NCI-H2107 (cell line): ENCODE measurements around the gene MRPL32.
A peak's percentile ranks its signal among the peaks of the same experiment; 100 is the strongest.
"Not testable (repeated sequence)": the region's sequence is repeated elsewhere in the genome, so short reads cannot be mapped to it uniquely, and the experiment has no call there.

ENCODE experiments used
- DNase-seq: peaks from one replicate; lab custom pipeline; 2025; lab: John Stamatoyannopoulos, UW

MRPL32 gene

DNA sequence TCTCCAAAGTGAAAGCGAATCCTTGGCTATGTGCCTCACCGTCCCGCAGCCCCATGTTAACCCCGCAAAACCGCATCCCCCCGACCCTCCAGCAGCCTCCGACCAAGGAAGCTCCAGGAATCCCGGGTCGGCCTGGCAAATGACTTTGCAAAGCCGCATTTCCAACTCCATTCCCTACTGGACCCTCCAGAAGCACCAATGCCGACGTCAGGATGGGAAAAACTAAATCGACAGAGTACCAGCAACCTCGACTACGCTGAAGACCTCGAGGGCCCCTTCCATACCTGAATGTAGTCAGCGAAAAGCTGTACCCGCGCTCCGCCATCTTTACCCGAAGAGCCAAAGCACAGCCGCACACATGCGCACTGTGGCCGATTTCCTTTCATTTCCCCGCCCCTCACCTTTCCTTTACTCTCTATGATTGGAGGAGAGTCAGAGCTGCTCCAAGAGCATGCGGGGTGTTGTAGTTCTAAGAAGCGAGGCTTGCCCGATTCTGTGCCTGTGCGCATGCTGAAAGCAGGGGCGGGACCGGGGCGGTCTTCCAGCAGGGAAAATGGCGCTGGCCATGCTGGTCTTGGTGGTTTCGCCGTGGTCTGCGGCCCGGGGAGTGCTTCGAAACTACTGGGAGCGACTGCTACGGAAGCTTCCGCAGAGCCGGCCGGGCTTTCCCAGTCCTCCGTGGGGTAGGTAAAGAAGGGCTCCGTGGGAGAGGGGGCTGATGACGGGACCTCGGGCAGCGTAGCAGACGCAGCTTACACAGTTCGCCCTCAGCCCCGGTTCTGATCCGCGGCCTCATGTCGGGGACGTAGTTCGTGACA, at the start of gene MRPL32, which contains the start of gene PSMA2:
TSS of gene MRPL32 (plus strand) at position 543 of the 818 bp plus-strand sequence. CDS start at position 554, 11 bp downstream.
TSS of gene PSMA2 (minus strand) at position 341 of the 818 bp plus-strand sequence. CDS start at position 325, 16 bp downstream.
- peak; percentile 93 for DNase-seq

DNA sequence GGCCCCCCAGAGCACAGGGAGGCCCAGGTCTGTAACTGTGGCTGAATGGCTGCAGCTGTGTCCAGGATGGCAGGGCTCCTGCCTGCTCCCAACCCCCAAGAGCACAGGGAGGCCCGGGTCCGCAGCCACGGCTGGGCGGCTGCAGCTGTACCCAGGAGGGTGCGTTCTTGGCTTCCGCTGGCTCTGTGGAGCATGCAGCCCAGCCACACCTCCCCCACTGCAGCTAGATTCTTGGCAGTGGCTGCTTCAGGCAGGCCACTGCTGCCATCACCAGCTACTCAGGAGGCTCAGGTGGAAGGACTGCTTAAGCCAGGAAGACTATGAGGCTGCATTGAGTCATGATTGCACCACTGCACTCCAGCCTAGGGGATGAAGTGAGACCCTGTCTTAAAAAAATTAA, 48.2 kb upstream of the MRPL32 start:
- DNase-seq, result no peak

GRCh38 chr7:42885183-42885582, 47.0 kb upstream of the MRPL32 start:
- not testable (repeated sequence) for DNase-seq

DNA sequence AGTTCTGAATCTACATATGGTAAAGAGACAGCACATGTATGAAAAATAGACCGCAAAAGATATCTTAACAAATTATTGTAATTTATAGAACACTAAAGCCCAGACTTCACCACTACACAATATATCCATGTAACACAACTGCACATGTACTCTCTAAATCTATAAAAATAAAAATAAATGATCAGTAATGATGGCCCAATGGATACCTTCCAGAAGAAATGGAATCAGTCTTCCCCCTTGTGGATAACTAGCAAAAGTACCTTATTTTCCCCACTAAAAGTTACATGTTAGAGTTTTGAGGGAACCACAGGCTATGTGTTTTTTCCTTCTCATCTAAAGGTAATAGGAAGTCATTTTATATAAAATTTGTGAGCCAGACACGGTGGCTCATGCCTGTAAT, 46.0 kb upstream of the MRPL32 start:
- DNase-seq, result no peak

- DNase-seq, result no peak
Observed at GRCh38 chr7:42886893-42887505, 45.2 kb upstream of the MRPL32 start.

- no peak for DNase-seq
Observed at GRCh38 chr7:42893346-42894240, 38.6 kb upstream of the MRPL32 start.

DNA sequence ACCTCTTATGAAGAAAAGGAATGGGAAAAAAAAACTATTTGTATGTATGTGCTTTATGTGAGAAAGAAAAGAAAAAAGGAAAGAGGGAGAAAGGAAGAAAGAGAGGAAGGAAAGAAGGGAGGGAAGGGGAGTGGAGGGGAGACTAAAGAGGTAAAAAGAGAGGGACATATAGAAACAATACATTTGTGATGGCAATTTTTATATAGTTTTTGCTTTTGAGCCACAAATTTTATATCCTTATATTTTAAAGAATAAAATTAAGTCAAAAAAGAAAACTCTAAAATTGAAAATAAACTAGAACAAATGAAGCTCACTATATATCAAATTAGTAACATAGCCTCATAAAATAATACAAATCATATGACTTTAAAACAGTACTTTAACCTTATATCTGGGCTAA, 31.3 kb upstream of the MRPL32 start:
- no peak for DNase-seq

GRCh38 chr7:42902331-42902730, 29.8 kb upstream of the MRPL32 start:
- DNase-seq, result no peak

DNA sequence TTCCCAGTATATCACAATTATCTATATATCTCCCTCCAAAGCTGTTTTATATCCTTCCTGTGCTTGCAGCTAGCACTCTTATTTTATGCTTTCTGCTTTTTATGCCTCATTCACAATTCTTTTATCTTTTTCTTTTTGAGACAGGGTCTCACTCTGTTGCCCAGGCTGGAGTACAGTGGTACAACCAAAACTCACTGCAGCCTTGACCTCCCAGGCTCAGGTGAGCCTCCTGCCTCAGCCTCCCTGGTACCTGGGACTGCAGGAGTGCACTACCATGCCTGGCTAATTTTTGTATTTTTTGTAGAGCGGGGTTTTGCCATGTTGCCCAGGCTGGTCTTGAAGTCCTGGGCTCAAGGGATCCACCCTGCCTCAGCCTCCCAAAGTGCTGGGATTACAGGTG, 26.0 kb upstream of the MRPL32 start:
- DNase-seq, result no peak

GRCh38 chr7:42907316-42907715, 24.9 kb upstream of the MRPL32 start:
- DNase-seq, result no peak

- DNase-seq, result no peak
Observed at GRCh38 chr7:42910306-42910705, 21.9 kb upstream of the MRPL32 start.

- peak; percentile 97 for DNase-seq
Observed at GRCh38 chr7:42911454-42912447, 20.4 kb upstream of the MRPL32 start, which contains the start of gene C7orf25. Gene C7orf25, minus strand, starts transcription at chr7:42912070. Its CDS starts 1,170 bp downstream, at chr7:42910900.

DNA sequence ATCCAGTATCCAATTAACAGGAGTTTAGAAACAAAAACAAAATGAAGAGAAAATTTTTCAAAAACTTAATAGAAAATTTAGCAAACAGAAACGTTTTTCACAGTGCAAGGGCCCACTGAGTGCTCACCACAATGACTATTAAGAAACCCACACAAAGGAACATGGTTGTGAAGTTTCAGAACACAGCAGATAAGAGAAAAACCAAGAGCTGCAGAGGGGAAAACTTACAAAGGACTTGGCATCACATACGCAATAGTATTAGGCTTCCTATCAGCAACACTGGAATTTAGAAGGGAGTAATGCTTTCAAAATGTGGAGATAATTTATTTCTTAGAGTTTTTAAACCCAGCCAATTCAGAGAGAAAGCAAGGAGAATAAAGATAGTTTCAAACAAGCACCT, 18.6 kb upstream of the MRPL32 start:
- DNase-seq, result no peak

DNA sequence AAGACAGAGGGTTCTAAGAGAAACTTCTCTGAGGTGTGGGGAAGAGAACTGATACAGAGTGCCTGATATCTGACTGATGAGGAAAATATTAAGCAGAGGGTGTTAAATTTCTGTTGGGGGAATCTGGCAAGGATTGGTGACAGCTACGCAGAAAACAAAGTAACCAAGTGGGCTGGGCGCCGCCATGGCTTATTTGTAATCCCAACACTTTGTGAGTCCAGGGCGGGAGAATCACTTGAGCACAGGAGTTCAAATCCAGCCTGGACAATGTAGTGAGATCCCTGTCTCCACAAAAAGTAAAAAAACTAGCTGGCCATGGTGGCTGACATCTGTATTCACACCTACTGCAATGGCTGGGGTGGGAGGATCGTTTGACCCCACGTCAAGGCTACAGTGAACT, 18.2 kb upstream of the MRPL32 start:
- no peak for DNase-seq

DNA sequence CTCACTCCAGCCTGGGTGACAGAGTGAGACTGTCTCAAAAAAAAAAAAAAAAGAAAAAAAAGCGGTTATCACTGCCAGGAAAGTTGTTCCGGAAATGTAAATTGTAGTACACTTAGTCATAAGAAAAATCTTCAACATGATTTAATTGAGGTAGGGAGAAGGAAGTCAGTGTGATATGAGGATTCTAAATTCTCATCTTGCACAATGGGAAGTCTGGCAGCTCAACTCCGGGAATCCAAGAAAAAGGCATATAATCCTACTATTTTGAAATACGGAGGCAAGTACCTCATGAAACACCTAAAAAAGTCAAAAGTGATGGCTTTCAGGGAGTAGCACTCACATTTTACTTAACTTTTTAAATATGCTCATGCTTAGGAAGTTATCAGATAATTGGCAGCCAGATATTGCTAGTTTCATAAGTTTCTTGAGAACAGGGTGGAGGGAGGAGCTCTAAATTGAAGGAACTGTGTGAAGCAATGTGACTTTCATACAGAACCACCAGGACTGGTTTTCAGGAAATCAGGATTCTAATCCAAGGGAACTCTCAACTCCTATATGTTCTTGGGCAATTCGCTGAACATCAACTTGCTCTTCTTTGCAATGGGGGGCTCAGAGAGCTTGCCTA, 17.6 kb upstream of the MRPL32 start:
- no peak for DNase-seq

GRCh38 chr7:42915356-42915755, 16.8 kb upstream of the MRPL32 start:
- no peak for DNase-seq

DNA sequence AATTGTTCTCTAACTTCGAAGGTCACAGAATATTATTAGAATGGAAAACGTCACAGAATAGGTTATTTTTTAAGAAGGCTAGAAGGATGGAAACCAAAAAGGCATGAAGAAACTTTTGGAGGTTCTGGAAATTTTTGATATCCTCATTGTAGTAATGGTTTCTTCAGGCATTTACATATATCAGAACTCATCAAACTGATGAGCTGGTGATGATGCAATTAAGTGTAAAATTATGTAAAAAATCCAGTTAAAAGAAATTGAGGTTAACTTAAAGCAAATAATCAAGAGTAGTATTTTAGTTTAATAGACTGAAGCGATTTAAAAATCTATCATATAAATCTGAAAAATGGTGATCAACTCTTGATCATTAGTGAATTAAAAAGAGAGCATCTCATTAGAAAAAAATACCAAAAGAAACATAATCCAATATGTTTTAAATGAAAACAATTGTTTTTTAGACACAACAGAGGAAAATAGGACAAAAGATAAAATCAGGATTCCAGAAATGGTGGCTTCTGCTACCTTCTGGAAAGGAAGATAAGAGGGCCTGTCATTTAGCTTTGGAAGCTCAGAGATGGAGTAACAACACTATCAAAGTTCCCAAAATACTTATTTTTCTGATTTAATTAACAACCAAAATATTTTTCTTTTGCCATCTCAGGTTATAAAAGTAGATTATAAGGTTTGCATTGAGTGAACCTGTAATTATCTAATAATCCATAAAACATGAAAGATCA, 10.0 kb upstream of the MRPL32 start:
- DNase-seq, result no peak

DNA sequence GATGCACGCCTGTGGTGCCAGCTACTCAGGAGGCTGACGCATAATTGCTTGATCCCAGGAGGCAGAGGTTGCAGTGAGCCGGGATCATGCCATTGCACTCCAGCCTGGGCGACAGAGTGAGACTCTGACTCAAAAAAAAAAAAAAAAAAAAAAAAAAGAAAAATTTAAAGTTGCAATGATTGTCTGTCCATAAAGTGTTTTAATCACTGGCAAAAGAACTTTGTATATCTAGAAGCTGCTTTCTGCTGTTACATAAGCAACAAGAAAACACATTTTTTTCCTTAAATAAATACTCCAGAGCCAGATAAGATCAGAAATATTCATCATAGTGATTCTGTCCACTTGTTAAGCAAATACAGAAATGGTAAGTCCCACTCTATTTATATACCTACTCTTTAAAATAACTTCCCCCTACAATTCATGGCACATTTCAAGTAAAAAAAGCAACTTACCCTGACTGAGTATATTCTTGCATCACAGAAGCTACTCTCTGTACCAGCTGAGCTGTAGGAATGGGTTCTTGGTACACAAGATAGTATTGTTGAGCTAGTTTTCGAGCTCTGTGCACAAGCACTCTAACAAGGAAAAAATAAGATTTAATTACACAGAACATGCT, 7.8 kb upstream of the MRPL32 start:
- DNase-seq, result no peak

- DNase-seq, result no peak
Observed at GRCh38 chr7:42925630-42926029, 6.5 kb upstream of the MRPL32 start.
